Measurements from ENCODE around the gene ATG10. TPM values are rescaled to one million over a fixed set of nuclear protein-coding genes. Genes with fewer than 3 reads are reported as not detected.

ATG10 gene
- total RNA-seq, 1 experiment from 2014 or later = 12.2 TPM

DNA sequence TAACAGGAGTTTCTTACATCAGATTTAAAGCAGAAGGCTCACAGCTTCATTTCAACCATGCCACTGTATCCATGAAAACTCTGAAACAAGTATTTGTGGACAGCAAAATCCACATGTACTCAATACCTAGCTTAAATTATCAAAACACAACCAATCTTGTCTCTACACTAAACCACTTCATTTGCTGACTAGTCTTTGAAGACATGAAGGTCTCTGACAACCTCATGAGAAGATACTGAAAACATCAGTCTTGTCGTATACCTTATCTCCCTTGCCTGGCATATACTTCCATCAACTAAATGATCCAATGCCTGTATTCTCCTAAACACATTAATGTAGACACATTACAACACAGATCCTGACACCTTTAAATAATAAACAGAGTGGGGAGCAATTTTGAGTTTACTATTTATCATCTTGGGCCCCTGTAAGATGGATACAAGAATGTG is 303.4 kb downstream of the ATG10 start (continued):
- TF ChIP-seq, protein P1, sequence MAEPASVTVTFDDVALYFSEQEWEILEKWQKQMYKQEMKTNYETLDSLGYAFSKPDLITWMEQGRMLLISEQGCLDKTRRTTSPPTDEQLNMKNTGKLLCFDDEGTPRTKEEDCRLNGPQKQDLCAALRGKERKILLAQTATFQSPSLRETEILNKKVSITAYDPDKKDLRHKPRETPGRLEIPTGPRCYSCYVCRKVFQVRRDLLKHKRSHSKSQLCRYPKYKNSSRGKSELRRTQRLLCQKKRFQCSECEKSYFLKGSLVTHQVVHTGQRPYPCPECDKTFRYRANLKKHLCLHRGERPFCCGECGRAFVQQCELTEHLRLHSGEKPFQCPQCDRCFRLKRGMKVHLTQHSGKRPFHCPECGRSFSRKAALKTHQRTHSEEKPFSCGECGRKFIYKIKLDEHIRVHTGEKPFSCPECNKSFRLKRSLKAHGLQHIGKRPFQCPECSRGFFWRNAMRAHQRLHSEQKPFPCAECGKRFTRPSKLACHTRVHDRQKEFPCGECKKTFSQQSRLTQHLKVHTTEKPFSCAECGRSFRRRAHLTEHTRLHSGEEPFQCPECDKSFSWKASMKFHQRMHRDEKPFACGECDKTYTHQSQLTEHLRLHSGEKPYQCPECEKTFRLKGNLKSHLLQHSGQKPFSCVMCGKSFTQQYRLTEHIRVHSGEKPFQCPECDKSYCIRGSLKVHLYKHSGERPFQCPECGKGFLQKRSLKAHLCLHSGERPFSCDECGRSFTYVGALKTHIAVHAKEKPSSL (CRISPR knock-in tag; conservative IDR thresholded peaks at IDR 0.05) = peak; percentile 79
- no peak for TF ChIP-seq TEAD1 (CRISPR knock-in tag; IDR thresholded peaks at IDR 0.05)
- no peak for TF ChIP-seq FOXP1 (CRISPR knock-in tag; IDR thresholded peaks at IDR 0.05; ENCODE audit: borderline replicate concordance)
- no peak for TF ChIP-seq HMGA2 (CRISPR knock-in tag; IDR thresholded peaks at IDR 0.05)
- TF ChIP-seq, protein P2, sequence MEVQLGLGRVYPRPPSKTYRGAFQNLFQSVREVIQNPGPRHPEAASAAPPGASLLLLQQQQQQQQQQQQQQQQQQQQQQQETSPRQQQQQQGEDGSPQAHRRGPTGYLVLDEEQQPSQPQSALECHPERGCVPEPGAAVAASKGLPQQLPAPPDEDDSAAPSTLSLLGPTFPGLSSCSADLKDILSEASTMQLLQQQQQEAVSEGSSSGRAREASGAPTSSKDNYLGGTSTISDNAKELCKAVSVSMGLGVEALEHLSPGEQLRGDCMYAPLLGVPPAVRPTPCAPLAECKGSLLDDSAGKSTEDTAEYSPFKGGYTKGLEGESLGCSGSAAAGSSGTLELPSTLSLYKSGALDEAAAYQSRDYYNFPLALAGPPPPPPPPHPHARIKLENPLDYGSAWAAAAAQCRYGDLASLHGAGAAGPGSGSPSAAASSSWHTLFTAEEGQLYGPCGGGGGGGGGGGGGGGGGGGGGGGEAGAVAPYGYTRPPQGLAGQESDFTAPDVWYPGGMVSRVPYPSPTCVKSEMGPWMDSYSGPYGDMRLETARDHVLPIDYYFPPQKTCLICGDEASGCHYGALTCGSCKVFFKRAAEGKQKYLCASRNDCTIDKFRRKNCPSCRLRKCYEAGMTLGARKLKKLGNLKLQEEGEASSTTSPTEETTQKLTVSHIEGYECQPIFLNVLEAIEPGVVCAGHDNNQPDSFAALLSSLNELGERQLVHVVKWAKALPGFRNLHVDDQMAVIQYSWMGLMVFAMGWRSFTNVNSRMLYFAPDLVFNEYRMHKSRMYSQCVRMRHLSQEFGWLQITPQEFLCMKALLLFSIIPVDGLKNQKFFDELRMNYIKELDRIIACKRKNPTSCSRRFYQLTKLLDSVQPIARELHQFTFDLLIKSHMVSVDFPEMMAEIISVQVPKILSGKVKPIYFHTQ (CRISPR knock-in tag; IDR thresholded peaks at IDR 0.05) = peak; percentile 36; the same call in 1 of the 2 replicates
- no peak for TF ChIP-seq ATF1 (CRISPR knock-in tag; IDR thresholded peaks at IDR 0.05)
- TF ChIP-seq ETV6 (CRISPR knock-in tag; IDR thresholded peaks at IDR 0.05) = no peak
- TF ChIP-seq, protein P3, sequence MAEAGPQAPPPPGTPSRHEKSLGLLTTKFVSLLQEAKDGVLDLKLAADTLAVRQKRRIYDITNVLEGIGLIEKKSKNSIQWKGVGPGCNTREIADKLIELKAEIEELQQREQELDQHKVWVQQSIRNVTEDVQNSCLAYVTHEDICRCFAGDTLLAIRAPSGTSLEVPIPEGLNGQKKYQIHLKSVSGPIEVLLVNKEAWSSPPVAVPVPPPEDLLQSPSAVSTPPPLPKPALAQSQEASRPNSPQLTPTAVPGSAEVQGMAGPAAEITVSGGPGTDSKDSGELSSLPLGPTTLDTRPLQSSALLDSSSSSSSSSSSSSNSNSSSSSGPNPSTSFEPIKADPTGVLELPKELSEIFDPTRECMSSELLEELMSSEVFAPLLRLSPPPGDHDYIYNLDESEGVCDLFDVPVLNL (CRISPR knock-in tag; IDR thresholded peaks at IDR 0.05; ENCODE audit: borderline replicate concordance, low read depth) = no peak
- TF ChIP-seq, protein P4, sequence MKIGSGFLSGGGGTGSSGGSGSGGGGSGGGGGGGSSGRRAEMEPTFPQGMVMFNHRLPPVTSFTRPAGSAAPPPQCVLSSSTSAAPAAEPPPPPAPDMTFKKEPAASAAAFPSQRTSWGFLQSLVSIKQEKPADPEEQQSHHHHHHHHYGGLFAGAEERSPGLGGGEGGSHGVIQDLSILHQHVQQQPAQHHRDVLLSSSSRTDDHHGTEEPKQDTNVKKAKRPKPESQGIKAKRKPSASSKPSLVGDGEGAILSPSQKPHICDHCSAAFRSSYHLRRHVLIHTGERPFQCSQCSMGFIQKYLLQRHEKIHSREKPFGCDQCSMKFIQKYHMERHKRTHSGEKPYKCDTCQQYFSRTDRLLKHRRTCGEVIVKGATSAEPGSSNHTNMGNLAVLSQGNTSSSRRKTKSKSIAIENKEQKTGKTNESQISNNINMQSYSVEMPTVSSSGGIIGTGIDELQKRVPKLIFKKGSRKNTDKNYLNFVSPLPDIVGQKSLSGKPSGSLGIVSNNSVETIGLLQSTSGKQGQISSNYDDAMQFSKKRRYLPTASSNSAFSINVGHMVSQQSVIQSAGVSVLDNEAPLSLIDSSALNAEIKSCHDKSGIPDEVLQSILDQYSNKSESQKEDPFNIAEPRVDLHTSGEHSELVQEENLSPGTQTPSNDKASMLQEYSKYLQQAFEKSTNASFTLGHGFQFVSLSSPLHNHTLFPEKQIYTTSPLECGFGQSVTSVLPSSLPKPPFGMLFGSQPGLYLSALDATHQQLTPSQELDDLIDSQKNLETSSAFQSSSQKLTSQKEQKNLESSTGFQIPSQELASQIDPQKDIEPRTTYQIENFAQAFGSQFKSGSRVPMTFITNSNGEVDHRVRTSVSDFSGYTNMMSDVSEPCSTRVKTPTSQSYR (CRISPR knock-in tag; IDR thresholded peaks at IDR 0.05) = no peak
- TF ChIP-seq, protein P5, sequence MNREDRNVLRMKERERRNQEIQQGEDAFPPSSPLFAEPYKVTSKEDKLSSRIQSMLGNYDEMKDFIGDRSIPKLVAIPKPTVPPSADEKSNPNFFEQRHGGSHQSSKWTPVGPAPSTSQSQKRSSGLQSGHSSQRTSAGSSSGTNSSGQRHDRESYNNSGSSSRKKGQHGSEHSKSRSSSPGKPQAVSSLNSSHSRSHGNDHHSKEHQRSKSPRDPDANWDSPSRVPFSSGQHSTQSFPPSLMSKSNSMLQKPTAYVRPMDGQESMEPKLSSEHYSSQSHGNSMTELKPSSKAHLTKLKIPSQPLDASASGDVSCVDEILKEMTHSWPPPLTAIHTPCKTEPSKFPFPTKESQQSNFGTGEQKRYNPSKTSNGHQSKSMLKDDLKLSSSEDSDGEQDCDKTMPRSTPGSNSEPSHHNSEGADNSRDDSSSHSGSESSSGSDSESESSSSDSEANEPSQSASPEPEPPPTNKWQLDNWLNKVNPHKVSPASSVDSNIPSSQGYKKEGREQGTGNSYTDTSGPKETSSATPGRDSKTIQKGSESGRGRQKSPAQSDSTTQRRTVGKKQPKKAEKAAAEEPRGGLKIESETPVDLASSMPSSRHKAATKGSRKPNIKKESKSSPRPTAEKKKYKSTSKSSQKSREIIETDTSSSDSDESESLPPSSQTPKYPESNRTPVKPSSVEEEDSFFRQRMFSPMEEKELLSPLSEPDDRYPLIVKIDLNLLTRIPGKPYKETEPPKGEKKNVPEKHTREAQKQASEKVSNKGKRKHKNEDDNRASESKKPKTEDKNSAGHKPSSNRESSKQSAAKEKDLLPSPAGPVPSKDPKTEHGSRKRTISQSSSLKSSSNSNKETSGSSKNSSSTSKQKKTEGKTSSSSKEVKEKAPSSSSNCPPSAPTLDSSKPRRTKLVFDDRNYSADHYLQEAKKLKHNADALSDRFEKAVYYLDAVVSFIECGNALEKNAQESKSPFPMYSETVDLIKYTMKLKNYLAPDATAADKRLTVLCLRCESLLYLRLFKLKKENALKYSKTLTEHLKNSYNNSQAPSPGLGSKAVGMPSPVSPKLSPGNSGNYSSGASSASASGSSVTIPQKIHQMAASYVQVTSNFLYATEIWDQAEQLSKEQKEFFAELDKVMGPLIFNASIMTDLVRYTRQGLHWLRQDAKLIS (CRISPR knock-in tag; IDR thresholded peaks at IDR 0.05; ENCODE audit: borderline replicate concordance) = no peak

DNA sequence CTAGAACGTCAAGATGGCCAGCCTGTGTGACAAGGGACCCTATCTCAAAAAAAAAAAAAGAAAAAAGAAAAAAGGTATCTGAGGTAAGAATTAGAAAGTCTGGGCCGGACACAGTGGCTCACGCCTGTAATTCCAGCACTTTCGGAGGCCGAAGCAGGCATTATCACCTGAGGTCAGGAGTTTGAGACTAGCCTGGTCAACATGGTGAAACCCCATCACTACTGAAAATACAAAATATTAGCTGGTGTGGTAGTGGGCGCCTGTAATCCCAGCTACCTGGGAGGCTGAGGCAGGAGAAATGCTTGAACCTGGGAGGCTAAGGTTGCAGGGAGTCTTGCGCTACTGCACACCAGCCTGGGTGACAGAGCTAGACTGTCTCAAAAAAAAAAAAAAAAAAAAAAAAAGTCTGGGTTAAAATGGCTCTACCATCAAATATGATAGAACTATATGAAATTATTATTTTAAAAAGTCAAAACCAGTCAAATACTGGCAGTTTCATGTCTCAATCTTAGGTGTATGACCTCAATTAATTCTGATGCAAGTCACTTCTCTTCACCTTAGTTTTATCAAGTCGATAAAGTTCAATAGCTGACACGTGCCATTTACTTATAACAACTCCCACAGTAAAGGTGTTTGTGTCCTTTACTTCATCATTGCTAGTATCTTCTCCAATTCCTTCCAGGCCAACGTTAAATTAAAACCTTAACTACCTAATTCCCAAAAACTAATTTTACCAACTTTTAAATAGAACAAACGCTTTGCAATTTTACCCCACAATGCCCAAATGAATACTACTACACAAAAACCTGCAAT is 305.2 kb downstream of the ATG10 start:
- ATAC-seq (no peak), DNase-seq (ENCODE audit: low spot score) (no peak)
- ChIA-PET CTCF (interaction anchor here (0.6 kb wide), 1 partner anchor 928 kb away, joined by 4 read pairs; no protein-coding TSS in a partner anchor), POLR2A (interaction anchor here (0.8 to 2.5 kb wide), 2 partner anchors 17 to 158 kb away, joined by 3 to 14 read pairs; no protein-coding TSS in a partner anchor)
- peaks cover 36% of the 10 kb centered on the region for H3K36me3 Mint-ChIP-seq
- no peaks in the 10 kb centered on the region for H3K9me3 Mint-ChIP-seq
- H3K4me1 Mint-ChIP-seq = peaks cover 44% of the 10 kb centered on the region
- H3K27ac Mint-ChIP-seq = peak overlapping the region; percentile 97
- H3K4me3 Mint-ChIP-seq = peak overlapping the region; percentile 93
- no peaks in the 10 kb centered on the region for H3K27me3 Mint-ChIP-seq (ENCODE audit: low read depth)
- TF ChIP-seq, protein P6, sequence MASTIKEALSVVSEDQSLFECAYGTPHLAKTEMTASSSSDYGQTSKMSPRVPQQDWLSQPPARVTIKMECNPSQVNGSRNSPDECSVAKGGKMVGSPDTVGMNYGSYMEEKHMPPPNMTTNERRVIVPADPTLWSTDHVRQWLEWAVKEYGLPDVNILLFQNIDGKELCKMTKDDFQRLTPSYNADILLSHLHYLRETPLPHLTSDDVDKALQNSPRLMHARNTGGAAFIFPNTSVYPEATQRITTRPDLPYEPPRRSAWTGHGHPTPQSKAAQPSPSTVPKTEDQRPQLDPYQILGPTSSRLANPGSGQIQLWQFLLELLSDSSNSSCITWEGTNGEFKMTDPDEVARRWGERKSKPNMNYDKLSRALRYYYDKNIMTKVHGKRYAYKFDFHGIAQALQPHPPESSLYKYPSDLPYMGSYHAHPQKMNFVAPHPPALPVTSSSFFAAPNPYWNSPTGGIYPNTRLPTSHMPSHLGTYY (CRISPR knock-in tag; IDR thresholded peaks at IDR 0.05) = peak; percentile 67
- TF ChIP-seq NFATC4 (CRISPR knock-in tag; IDR thresholded peaks at IDR 0.05) (peak; percentile 63), CBFB (CRISPR knock-in tag; IDR thresholded peaks at IDR 0.05; ENCODE audit: low read depth) (no peak), TEAD1 (CRISPR knock-in tag; IDR thresholded peaks at IDR 0.05) (no peak), NFE2L1 (CRISPR knock-in tag; IDR thresholded peaks at IDR 0.05) (no peak)
- TF ChIP-seq, protein P7, sequence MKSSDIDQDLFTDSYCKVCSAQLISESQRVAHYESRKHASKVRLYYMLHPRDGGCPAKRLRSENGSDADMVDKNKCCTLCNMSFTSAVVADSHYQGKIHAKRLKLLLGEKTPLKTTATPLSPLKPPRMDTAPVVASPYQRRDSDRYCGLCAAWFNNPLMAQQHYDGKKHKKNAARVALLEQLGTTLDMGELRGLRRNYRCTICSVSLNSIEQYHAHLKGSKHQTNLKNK (CRISPR knock-in tag; IDR thresholded peaks at IDR 0.05) = no peak
- TF ChIP-seq, protein P8, sequence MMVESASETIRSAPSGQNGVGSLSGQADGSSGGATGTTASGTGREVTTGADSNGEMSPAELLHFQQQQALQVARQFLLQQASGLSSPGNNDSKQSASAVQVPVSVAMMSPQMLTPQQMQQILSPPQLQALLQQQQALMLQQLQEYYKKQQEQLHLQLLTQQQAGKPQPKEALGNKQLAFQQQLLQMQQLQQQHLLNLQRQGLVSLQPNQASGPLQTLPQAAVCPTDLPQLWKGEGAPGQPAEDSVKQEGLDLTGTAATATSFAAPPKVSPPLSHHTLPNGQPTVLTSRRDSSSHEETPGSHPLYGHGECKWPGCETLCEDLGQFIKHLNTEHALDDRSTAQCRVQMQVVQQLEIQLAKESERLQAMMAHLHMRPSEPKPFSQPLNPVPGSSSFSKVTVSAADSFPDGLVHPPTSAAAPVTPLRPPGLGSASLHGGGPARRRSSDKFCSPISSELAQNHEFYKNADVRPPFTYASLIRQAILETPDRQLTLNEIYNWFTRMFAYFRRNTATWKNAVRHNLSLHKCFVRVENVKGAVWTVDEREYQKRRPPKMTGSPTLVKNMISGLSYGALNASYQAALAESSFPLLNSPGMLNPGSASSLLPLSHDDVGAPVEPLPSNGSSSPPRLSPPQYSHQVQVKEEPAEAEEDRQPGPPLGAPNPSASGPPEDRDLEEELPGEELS (CRISPR knock-in tag; IDR thresholded peaks at IDR 0.05) = no peak

Data from WTC11 (cell line).